Renal cortex interstitium (tissue), 11 donors: ENCODE data around the gene RNASE7. TPM values are rescaled to one million over a fixed set of nuclear protein-coding genes. Genes with fewer than 3 reads are reported as not detected.

Experiments
- DNase-seq, 11 donors: peaks; one replicate each; pipeline ENCODE4 v3.0.0-alpha.2; 2013; ENCODE audit warnings: low read depth in 9 of 11, low spot score in 4 of 11; ENCODE audit errors: extremely low read depth in 1 of 11
- polyA plus RNA-seq, 3 donors: library from polyadenylated mRNA; unstranded; fragments of 120-200 nt; gene quantifications; one replicate each; pipeline ENCODE4 v1.2.1, GENCODE V29; 2013; ENCODE audit not compliant: insufficient read length in 3 of 3

The RNASE7 gene
- polyA plus RNA-seq, 3 donors, result 0.40 to 0.79 (median 0.42) TPM

DNA sequence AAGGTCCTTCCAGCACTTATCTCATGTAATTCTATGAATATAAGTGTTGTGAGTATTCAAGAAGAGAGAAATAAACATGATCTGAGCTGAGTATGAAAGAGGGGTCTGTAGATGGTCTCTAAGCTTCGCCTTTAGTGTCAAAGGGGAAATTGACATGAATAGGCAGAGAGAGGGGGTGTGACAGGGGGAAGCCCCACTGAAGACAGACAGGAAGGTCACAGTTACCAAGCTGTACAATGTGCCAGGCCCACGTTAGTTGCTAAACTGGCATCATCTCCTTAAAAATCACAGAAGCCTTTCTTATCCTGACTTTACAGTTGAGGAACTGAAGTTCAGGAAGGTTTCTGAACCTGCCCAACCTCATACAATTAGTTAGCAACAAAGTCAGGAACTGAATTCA, 35.5 kb downstream of the RNASE7 start:
- no peak for DNase-seq

DNA sequence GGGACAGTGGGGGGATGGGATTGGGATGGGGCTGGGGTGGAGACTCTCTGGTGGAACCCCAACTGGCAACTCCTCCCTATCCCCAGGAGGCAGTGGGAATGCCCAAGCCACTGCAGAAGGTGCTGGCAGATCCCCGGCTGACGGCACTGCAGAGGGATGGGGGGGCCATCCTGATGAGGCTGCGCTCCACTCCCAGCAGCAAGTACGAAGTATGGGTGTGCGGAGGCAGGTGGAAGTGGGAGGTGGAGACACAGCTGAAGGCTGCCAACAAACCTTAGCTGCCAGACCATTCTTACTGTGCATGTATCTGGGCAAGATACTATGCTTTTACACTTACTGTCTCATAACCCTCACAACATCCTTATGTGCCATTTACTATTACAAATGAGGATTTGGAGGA, 36.1 kb downstream of the RNASE7 start:
- no peak for DNase-seq

DNA sequence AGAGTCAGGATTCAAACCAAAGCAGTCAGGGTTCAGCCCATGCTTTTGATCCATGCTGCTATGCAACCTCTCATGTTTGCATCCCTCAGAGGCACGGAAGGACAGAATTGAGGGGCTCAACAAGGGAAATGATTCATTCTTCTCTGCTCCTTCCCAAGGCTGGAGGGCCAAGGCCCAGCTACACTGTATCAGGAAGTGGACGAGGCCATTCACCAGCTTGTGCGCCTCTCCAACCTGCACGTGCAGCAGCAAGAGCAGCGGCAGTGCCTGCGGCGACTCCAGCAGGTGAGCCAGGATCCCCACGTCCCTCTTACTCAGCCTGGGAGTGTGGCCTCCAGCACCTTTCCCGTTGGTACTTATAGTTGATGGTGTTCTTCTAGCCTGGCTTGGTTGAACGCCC, 36.6 kb downstream of the RNASE7 start:
- no peak for DNase-seq

DNA sequence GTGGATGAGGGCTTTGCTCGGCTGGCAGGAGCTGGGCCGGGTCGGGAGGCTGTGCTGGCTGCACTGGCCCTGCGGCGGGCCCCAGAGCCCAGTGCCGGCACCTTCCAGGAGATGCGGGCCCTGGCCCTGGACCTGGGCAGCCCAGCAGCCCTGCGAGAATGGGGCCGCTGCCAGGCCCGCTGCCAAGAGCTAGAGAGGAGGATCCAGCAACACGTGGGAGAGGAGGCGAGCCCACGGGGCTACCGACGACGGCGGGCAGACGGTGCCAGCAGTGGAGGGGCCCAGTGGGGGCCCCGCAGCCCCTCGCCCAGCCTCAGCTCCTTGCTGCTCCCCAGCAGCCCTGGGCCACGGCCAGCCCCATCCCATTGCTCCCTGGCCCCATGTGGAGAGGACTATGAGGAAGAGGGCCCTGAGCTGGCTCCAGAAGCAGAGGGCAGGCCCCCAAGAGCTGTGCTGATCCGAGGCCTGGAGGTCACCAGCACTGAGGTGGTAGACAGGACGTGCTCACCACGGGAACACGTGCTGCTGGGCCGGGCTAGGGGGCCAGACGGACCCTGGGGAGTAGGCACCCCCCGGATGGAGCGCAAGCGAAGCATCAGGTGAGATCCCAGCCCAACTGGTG, 39.5 kb downstream of the RNASE7 start:
- no peak for DNase-seq

DNA sequence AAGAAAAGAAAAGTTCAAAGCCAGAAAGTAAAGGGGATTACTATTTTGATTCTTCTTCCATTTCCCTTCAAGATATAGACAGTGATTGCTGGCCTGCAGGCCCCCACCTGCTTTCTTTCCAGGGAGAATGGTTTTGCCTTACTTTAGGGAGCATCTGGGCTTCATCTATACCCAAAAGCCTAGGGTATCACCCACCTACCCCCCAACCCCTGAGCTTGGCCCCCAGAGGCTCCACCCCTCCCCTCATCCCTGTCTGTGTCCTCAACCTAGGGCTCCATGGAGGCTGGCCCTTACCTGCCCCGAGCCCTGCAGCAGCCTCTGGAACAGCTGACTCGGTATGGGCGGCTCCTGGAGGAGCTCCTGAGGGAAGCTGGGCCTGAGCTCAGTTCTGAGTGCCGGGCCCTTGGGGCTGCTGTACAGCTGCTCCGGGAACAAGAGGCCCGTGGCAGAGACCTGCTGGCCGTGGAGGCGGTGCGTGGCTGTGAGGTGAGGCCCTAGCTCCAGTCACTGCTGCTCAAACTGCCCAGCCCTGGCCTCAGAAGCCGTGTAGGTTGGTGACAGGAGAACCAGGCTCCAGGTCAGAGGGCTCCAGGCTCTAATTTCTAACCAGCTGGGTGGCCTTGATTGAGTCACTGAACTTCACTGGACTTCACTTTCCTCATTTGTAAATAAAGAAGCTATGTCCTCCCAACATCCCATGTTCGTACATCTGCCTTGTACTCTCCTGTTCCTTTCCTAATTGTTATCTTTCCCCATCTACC, 41.6 kb downstream of the RNASE7 start:
- DNase-seq, result no peak

DNA sequence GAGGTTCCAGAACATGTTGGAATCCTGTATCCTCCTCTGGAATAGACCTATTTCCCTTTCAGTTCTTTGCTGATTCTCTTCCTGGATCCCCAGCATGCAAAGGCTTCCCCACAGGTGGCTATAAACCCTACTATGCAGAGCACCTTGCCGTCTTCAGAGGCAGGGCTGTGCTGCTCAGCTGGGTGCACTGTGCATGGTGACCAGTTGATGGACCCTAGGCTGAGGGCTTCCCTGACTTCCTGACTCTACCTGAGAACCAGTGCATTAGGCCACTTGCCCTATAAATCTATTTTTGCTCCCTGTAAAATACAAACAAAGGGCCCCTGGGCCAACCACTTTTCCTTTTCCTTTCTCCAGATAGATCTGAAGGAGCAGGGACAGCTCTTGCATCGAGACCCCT, 42.2 kb downstream of the RNASE7 start:
- DNase-seq, result no peak

DNA sequence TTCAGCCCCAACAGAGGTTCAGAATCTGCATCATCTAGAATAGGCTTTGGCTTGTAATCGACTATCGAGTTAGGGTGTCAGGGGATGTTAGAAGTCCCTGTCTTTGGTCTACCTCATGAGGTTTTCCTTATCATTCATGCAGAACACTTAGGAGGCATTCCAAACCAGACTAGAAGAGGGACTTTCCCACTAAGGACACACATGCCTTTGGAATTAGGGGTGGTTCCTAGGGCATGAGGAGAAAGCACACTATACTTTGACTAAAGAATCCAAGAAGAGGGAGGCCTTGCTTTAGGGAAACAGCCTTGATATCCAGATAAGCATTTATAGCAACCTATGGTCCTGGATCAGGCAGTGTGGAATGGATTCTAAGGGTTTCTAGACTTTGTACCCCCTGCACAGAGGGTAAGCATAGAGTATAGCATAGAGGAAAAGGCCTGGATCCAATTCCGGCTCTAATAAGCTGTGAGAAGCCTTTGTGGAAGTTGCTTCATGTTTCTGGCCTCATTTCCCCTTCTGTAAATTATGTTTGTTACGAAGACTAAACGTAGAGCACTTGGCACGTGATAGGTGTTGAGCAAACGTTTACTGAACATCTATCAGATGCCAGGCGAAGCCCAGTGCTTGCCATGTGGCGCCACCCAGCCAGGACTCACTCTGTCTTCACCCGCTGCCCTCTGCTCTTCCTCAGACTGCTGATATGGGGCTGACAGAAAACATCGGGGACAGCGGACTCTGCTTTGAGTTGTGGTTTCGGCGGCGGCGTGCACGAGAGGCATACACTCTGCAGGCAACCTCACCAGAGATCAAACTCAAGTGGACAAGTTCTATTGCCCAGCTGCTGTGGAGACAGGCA, 43.1 kb downstream of the RNASE7 start:
- DNase-seq, result no peak

DNA sequence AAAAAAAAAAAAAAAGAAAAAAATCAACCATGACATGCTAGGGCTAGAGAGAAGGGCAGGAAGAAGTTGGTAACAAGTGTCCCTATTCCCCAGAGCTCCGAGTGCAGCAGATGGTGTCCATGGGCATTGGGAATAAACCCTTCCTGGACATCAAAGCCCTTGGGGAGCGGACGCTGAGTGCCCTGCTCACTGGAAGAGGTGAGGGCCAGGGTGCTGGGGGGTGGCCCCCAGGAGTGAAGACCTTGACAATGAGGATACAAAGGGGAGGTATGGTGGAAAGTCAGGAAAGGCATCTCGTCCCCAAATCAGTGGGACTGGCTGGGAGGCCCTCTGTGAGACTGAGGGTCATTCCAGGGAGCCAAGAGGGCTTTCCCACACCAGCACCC, 44.7 kb downstream of the RNASE7 start:
- no peak for DNase-seq

DNA sequence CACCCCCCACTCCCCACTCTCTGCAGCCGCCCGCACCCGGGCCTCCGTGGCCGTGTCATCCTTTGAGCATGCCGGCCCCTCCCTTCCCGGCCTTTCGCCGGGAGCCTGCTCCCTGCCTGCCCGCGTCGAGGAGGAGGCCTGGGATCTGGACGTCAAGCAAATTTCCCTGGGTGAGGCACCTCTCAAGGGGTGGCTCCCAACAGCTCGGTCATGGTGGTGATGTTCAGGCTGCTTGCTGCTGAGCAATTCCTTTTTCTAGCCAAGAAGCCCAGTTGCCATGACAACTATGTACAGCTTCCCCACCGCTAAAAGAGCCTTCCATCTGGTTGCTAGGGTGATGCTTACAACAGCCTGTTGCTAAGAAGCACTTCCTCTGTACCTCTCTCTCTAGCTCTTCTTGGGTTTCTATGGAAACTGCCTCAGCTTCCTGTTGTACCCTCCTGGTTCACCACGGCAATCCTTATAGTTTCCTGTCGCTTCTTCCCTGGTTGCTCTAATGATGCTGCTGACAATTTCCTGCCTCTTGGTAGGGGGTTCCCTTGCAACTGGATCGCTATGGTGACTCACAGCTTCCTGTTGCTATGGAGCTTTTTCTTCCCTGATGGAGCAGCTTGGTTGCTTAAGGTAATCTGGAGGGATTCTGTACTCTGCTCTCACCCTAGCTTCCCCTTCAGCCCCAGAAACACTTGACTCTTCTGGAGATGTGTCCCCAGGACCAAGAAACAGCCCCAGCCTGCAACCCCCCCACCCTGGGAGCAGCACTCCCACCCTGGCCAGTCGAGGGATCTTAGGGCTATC, 45.3 kb downstream of the RNASE7 start:
- DNase-seq, result no peak

DNA sequence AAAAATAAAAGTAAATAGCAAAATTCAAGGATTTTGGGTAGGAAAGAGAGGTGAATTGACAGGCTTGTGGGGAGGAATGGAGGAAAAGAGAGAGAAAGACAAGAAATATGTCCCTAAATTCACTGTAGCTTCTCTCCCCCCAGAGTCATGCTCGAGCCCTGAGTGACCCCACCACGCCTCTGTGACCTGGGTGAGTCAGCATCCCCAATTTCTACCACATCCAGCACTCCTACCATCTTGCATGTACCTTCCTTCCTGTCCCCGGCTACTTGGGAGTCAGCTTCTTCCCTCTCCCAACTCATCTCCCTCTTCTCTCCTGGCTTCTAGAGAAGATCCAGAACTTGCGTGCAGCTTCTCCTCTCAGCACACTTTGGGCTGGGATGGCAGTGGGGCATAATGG, 46.5 kb downstream of the RNASE7 start:
- DNase-seq, result no peak

DNA sequence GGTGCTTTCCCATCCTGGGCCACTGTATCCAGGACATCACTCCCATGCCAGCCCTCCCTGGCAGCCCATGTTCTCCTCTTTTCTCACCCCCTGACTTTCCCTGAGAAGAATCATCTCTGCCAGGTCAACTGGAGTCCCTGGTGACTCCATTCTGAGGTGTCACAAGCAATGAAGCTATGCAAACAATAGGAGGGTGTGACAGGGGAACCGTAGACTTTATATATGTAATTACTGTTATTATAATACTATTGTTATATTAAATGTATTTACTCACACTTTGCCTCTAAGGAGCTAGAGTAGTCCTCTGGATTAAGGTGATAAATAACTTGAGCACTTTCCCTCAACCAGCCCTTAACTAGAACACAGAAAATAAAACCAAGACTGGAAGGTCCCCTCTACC, 47.1 kb downstream of the RNASE7 start:
- DNase-seq, result no peak

DNA sequence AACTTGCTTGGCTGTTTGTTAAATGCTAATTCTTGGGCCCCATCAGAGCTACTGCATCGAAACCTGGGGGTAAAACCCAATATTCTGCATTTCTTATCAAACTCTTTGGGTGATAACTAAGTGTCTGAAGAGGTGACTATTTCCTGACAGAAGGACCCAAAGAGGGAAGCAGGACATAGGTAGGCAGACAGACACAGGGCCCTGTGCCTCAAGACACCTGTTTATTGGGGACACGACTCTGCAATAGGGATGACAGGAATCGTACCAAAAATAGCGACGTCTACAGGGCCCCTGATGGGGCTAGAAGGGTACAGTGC, 47.7 kb downstream of the RNASE7 start:
- no peak for DNase-seq

DNA sequence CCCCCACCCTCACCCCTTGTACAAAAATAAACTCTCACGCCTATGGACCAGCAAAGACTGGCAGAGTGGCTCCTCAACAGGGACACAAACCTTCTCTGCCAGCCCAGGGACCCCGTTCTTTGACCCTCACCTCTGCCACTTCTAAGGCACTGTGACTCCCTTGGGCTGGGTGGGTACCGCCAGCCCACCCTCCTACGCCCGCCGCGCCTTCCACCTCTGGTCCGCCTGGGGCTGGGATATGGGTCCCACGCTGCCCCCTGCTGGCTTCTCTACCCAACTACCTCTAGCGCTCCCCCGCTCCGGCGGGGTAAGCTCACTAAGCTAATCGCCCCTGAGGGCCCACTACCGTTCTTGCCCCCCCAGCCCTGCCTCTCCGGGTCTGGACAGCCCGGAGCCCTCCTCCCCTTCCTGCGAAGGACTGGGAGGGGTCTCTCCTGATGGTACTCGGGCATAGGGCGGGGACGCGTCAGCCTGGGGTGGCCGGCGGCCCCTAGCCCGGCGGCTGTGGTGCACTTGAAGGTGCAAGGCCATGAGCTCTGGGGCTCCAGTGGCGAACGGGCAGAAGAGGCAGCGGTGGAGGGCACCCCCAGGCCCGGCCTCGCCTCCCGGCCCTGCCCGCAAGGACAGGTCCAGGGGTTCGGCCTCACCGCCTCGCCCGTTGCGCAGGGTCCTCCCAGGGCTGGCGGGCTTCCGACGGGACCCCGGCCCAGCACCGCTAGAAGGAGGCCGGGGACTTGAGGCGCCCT, 48.2 kb downstream of the RNASE7 start:
- no peak for DNase-seq

DNA sequence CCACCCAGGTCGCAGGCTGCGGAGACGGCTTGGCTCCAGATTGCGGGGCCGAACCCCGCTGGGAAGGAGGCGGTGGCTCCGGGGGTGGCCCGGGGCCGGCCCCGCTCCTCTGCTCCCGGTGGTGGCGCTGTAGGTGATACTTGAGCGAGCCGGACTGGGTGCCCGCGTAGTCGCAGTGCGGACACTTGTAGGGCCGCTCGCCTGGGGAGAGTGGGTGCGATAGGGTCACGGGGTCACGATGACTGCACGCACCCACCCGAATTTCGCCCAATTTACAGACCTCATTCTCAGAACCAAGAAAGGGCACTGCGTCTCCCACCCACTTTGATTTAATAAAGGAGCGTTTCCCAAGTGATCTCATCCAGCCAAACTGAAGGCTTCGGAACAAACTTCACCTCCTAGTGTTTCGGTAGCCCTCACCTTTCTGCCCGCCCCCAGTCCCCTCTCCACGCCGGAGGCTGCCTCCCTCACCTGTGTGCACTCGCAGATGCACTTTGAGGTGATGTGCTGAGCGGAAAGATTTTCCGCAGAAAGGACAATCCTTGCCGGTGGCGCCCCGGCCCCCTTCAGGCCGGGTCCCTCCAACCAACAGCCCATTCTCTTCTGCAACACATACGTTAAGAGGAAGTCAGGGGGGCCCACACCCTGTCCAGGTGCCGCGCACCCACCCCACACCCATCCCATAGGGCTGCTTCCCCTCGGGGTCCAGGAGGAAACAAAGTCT, 48.9 kb downstream of the RNASE7 start:
- DNase-seq, result no peak

DNA sequence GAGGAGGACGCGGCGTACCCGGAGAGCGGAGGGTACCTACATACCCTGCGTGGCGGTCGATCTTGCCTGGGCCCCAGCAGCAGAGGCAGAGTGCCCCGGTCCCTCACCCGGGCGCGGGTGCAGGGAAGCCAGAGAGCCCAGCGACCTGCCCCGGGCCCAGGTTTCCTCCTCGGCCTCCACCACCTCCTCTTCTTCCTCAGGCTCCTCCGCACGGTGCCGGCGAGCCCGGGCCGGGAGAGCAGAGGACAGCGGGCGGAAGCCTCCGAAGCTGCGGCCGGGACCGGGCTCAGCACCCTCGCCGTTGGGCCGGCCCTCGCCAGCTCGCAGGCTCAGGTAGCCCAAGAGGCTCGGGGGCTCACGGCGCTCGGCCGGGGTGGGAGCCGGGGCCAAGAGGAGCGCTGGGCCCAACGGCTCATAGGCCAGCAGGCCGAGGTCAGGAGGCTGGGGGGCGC, 49.7 kb downstream of the RNASE7 start:
- no peak for DNase-seq

DNA sequence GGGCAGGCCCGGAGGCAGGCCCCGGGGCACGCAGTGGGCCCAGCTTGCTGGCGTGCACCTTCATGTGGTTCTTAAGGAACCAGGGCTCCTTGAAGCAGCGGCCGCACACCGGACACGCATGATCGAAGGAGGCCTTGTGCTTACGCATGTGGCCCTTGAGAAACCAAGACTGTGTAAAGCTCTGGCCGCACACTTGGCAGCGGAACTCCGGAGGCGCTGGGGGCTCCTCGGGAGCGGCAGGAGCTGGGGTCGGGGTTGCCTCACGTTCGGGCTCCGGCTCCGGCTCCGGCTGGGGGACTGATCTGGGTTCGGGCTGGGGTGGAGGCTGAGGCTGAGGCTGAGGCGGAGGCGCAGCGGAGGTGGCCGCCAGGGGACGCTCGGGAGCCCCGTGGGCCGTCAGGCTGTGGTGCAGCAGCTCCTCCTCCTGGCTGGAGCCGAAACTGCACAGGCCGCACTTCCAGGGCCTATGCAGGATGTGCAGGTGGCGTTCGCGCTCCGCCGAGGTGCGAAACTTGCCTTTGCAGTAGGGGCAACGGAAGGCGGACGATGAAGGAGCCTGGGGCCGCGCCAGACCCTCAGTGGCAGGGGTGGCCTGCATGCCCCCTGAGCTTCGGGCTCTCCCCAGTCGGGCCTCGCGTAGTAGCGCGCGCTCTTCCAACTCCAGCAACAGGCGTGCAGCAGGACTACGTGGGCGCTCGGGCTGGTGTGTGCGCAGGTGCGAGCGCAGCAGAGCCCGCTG, 50.3 kb downstream of the RNASE7 start:
- peak in 2 of 11 donors; percentile 43 for DNase-seq

DNA sequence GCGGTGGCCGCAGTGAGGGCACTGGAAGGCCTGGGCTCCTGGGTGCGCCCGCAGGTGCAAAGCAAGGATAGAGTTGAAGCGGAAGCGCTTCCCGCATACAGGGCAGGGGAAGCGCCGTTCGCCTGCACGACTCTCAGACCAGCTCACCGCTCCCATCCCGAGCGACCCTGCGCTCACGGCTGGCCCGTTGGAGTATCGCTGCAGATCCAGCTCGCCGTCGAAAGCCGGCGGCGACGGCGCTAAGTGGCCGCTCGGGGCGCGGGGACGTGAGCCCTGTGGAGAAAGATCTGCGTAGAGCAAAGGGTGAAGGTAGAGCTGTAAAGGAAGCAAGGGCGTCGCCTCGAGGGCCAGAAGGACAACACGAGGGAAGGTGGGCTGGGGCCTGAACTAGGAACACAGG, 50.9 kb downstream of the RNASE7 start:
- no peak for DNase-seq
